ENCODE data around the gene SYT9.

The SYT9 gene

DNA sequence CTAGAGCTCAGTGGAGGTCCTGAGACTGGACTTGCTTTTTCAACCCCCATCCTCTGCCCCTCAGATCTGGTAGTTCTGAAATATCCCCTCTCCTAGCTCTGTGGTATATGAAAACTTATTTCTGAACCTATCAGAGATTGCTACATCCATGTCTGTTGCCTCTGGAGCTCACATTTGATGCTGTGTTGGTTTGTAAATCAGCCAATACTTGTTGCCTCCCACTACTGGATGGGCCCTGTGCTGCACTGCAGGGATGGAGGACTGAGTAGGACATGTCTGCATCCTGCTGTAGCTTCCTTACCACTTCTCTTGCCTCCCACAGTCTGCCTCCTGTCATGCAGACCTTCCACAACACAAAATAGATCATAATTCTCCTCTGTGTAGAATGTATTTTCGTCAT is 238.8 kb downstream of the SYT9 start:
- DNase-seq (ENCODE audit: low spot score): no peak
- in situ Hi-C loops (cut with MboI; ENCODE audit: low pct_unique_long_range_greater_than_20kb, low sequenced_read_pairs, unreplicated experiment): no loop called here
- TF ChIP-seq, protein P1, sequence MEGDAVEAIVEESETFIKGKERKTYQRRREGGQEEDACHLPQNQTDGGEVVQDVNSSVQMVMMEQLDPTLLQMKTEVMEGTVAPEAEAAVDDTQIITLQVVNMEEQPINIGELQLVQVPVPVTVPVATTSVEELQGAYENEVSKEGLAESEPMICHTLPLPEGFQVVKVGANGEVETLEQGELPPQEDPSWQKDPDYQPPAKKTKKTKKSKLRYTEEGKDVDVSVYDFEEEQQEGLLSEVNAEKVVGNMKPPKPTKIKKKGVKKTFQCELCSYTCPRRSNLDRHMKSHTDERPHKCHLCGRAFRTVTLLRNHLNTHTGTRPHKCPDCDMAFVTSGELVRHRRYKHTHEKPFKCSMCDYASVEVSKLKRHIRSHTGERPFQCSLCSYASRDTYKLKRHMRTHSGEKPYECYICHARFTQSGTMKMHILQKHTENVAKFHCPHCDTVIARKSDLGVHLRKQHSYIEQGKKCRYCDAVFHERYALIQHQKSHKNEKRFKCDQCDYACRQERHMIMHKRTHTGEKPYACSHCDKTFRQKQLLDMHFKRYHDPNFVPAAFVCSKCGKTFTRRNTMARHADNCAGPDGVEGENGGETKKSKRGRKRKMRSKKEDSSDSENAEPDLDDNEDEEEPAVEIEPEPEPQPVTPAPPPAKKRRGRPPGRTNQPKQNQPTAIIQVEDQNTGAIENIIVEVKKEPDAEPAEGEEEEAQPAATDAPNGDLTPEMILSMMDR (IDR thresholded peaks at IDR 0.05; ENCODE audit: extremely low read depth, insufficient read depth, missing control alignments): no peak

DNA sequence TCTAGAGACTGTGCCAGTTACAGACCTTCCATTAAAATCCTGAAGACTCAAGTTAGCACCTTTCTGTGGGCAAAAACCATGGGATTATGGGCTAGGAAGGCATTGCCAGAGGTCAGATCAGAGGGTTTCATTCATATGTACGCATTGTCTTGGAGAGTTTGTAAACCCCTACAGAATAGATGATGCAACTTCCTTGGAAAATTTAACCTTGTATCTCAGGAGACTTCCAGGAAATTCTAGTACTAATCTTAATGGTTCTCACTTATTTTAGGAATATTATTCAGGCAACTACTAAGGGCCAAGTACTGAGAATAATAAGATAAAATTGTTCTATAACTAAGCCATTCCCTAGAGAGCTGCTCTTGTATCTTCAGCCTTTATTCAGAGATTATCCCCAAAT is 240.5 kb downstream of the SYT9 start:
- no peak for DNase-seq (ENCODE audit: low spot score)
- in situ Hi-C loops (cut with MboI; ENCODE audit: low pct_unique_long_range_greater_than_20kb, low sequenced_read_pairs, unreplicated experiment): no loop called here

DNA sequence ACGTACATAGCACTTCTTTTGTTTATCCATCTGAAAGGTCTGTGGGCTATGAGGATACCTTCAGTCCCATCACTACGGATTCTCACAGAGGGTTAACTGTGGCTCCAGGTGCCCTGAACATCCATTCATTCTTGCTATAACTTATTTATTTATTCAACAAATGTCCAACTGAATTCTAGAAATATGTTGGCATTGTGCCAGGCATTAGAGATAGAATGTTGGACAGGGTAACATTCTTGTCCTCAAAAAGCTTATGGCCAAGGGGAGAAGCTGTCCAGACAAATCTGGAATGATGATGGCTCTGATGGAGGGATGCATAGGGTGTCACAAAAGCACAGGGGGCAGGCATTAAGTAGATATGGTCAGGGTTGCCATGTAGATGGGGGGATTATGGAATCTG is 242.0 kb downstream of the SYT9 start:
- no peak for DNase-seq (ENCODE audit: low spot score)
- TF ChIP-seq, protein P1 (IDR thresholded peaks at IDR 0.05; ENCODE audit: extremely low read depth, insufficient read depth, missing control alignments): no peak
- in situ Hi-C loops (cut with MboI; ENCODE audit: low pct_unique_long_range_greater_than_20kb, low sequenced_read_pairs, unreplicated experiment): no loop called here

More for the DNA sequence above, 240.5 kb downstream of the SYT9 start:
- TF ChIP-seq, protein P1 (IDR thresholded peaks at IDR 0.05; ENCODE audit: extremely low read depth, insufficient read depth, missing control alignments): no peak

DNA sequence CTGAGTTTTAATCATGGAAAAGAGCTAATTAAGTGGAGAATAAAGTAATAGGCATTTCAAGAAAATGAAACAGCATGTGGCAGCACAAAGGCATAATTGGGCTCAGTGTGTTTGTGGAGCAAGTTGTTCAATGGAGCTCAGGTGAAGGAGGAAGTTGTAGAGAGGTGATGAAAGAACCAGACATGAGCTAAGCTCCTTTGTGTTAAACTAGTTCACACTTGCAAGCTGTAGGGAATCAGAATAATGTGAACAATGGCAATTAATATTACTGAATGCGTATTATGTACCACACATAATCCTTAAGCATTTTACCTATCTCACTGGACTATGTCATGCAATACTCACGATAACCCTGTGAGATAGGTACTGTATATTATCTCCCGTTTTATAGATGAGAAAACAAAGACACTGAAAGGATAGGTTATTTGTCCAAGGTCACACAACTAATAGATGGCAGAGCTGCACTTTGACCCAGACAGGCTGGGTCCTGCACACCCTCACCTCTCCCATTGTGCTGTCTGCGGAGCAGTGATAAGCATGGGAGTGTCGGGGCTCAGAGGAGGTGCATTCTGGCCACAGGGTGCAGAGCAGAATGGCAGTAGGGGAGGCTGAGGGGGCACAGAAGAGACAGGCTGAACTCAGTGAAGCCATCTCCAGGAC is 242.5 kb downstream of the SYT9 start:
- TF ChIP-seq, protein P1 (IDR thresholded peaks at IDR 0.05; ENCODE audit: extremely low read depth, insufficient read depth, missing control alignments): no peak
- in situ Hi-C loops (cut with MboI; ENCODE audit: low pct_unique_long_range_greater_than_20kb, low sequenced_read_pairs, unreplicated experiment): no loop called here
- no peak for DNase-seq (ENCODE audit: low spot score)

DNA sequence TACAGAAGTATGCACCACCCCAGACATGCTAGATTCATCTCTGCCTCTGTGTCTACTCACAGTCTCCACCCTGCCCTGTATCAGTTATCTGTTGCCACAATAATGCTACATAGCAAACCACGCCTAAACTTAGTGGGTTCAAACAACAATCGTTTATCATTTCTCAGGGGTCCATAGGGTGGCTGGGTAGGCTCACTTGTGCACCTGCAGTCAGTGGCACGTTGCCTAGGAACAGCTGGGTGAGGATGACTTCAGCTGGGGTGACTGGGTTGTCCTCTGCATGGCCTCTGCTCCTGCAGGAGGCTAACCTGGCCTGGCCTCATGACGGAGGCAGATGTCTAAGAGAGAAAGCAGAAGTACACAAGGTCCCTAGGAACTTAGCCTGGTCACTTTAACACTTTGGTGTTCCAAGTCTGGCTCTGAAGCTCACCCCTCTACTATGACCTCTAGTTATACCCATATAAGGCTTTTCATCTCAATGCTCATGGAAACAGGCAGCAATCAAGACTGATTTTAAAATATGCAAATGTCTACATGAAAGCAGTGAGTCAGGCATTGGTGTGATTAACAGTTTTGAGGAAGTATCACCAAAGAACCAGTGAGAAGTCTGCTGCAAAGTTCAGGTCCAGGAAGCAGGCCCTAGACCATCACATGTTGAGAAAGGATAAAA is 244.3 kb downstream of the SYT9 start:
- in situ Hi-C loops (cut with MboI; ENCODE audit: low pct_unique_long_range_greater_than_20kb, low sequenced_read_pairs, unreplicated experiment): no loop called here
- DNase-seq (ENCODE audit: low spot score): peak; percentile 47
- TF ChIP-seq, protein P1 (IDR thresholded peaks at IDR 0.05; ENCODE audit: extremely low read depth, insufficient read depth, missing control alignments): no peak

DNA sequence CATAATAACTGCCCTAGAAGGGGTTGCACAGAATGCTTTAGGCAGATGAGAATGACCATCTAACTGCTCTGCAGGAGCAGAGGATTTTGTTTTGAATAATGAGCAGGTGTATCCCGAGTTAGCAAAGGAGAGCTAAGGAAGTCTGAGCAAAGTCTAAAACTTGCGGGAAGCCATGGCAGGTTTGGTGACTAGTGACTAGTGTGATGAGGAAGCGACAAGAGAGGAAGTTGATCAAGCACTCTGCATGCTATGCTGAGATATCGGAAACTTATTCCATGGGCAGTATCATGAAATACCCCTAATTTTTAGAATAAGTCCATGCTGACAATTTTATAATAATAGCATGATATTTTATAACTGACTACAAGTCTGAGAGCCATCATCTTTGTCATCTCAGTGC is 246.5 kb downstream of the SYT9 start:
- no peak for DNase-seq (ENCODE audit: low spot score)
- in situ Hi-C loops (cut with MboI; ENCODE audit: low pct_unique_long_range_greater_than_20kb, low sequenced_read_pairs, unreplicated experiment): no loop called here
- TF ChIP-seq, protein P1 (IDR thresholded peaks at IDR 0.05; ENCODE audit: extremely low read depth, insufficient read depth, missing control alignments): no peak

Data from GM13977 (cell line).